ENCODE data around the gene KRT16. TPM values are rescaled to one million over a fixed set of nuclear protein-coding genes. Genes with fewer than 3 reads are reported as not detected.

The KRT16 gene
- total RNA-seq, 1 experiment from 2014 or later: not detected

GRCh38 chr17:41633556-41634199 lies 21.1 kb upstream of the KRT16 start:
- Histone ChIP-seq H3K27me3 (ENCODE audit: insufficient read depth, low read length) (no peaks in the 10 kb centered on the region), H3K14ac (ENCODE audit: insufficient read depth, low read length) (no peak overlapping the region), H3K79me2 (ENCODE audit: insufficient read depth, low read length) (no peaks in the 10 kb centered on the region), H2BK5ac (ENCODE audit: insufficient read length, low read length) (no peak overlapping the region), H4K91ac (ENCODE audit: insufficient read length, low read depth, low read length) (no peak overlapping the region), H2BK15ac (ENCODE audit: low read depth, low read length) (no peak overlapping the region), H2BK12ac (ENCODE audit: insufficient read length, low read depth, low read length) (no peak overlapping the region), H3K18ac (ENCODE audit: insufficient read length, low read depth, low read length) (no peak overlapping the region), H2AFZ (ENCODE audit: low read length) (no peak overlapping the region), H2AK5ac (ENCODE audit: insufficient read length, low read length) (no peak overlapping the region), H3K23ac (ENCODE audit: insufficient read length, low read depth, low read length) (no peak overlapping the region), H3K4me2 (ENCODE audit: insufficient read depth, insufficient read length, low read length) (no peak overlapping the region), H3K9me3 (ENCODE audit: control insufficient read depth, low read depth, low read length) (no peaks in the 10 kb centered on the region), H3K56ac (ENCODE audit: insufficient read length, low read depth, low read length) (no peak overlapping the region), H3K4me1 (ENCODE audit: insufficient read depth, low read length) (no peaks in the 10 kb centered on the region; the same call in 1 of the 2 replicates), H4K8ac (replicated peaks; ENCODE audit: insufficient read length, low read depth, low read length) (no peak overlapping the region), H3K79me1 (ENCODE audit: insufficient read depth, low read depth, low read length, poor library complexity, severe bottlenecking) (no peaks in the 10 kb centered on the region), H4K5ac (ENCODE audit: insufficient read length, low read depth, low read length) (no peak overlapping the region), H3K23me2 (ENCODE audit: insufficient read length, low read depth, low read length, poor library complexity, severe bottlenecking) (no peaks in the 10 kb centered on the region), H2BK20ac (ENCODE audit: low read depth, low read length, poor library complexity, severe bottlenecking) (no peak overlapping the region), H2BK120ac (ENCODE audit: low read depth, low read length, poor library complexity, severe bottlenecking) (no peak overlapping the region), H3K4ac (ENCODE audit: low read depth, low read length) (no peak overlapping the region), H3K9ac (ENCODE audit: extremely low read depth, insufficient read length, low read length) (no peak overlapping the region), H3T11ph (ENCODE audit: low read length) (no peak overlapping the region), H4K20me1 (ENCODE audit: control insufficient read depth, insufficient read depth, insufficient read length) (no peaks in the 10 kb centered on the region), H3K27ac (ENCODE audit: insufficient read length, low read depth, low read length) (no peak overlapping the region)
- Mint-ChIP-seq H3K9me3 (no peaks in the 10 kb centered on the region), H3K27me3 (ENCODE audit: low read depth) (no peaks in the 10 kb centered on the region), H3K36me3 (ENCODE audit: insufficient read depth in 1 of 3, low read depth in 3 of 3) (no peaks in the 10 kb centered on the region), H3K4me3 (no peak overlapping the region), H3K27ac (no peak overlapping the region), H3K4me1 (peaks cover 16 to 17% of the 10 kb centered on the region in 2 experiments)
- WGBS (ENCODE audit: extremely low coverage, insufficient read length, low lambda C conversion rate): 100% methylated on average over 1 of the region's 14 CpGs
- DNase-seq: no peak
- TF ChIP-seq CTCF (conservative IDR thresholded peaks at IDR 0.05): no peak
